GM21515 (cell line): Measurements from ENCODE around the gene SLC6A6.

Source experiments
- ATAC-seq: cut with Tn5 transposase; IDR thresholded peaks from one replicate; pipeline ENCODE4 v1.9.1; 2021; ENCODE audit not compliant: unreplicated experiment

SLC6A6 gene

GRCh38 chr3:14416453-14416852, 14.0 kb downstream of the SLC6A6 start:
- no peak for ATAC-seq

- no peak for ATAC-seq
Measured at GRCh38 chr3:14418296-14419250, 16.2 kb downstream of the SLC6A6 start.

GRCh38 chr3:14422016-14422963, 19.9 kb downstream of the SLC6A6 start:
- ATAC-seq = no peak

- ATAC-seq = no peak
Measured at GRCh38 chr3:14423197-14423743, 20.9 kb downstream of the SLC6A6 start.

GRCh38 chr3:14423963-14424362, 21.6 kb downstream of the SLC6A6 start:
- ATAC-seq = no peak

GRCh38 chr3:14424711-14425580, 22.5 kb downstream of the SLC6A6 start:
- ATAC-seq = no peak

GRCh38 chr3:14425581-14426304, 23.3 kb downstream of the SLC6A6 start:
- ATAC-seq = peak; percentile 41

- ATAC-seq = no peak
Measured at GRCh38 chr3:14426305-14426620, 23.9 kb downstream of the SLC6A6 start.

- no peak for ATAC-seq
Measured at GRCh38 chr3:14428087-14429033, 26.0 kb downstream of the SLC6A6 start.

- ATAC-seq = no peak
Measured at GRCh38 chr3:14429237-14429636, 26.8 kb downstream of the SLC6A6 start.

GRCh38 chr3:14429640-14430039, 27.2 kb downstream of the SLC6A6 start:
- ATAC-seq = no peak

- no peak for ATAC-seq
Measured at GRCh38 chr3:14430053-14430452, 27.6 kb downstream of the SLC6A6 start.

- ATAC-seq = no peak
Measured at GRCh38 chr3:14430706-14431451, 28.5 kb downstream of the SLC6A6 start.

GRCh38 chr3:14431452-14431916, 29.1 kb downstream of the SLC6A6 start:
- peak; percentile 29 for ATAC-seq

- peak; percentile 76 for ATAC-seq
Measured at GRCh38 chr3:14431917-14432834, 29.8 kb downstream of the SLC6A6 start.

- ATAC-seq = no peak
Measured at GRCh38 chr3:14433106-14433505, 30.7 kb downstream of the SLC6A6 start.

- ATAC-seq = no peak
Measured at GRCh38 chr3:14434126-14434497, 31.7 kb downstream of the SLC6A6 start.
